Choroid plexus epithelial cell (primary cell): ENCODE results near the gene MUCL3.

Source experiments
- DNase-seq: peaks from one replicate; pipeline ENCODE4 v3.0.0-alpha.2; 2010; ENCODE audit warnings: low read depth
- H3K4me3 ChIP-seq: 2 replicates; pipeline ENCODE4 v1.5.1; 2011; ENCODE audit warnings: low read depth, mild to moderate bottlenecking, control low read depth, low read length, moderate library complexity
- TF ChIP-seq, protein P1 (sequence below): conservative IDR thresholded peaks from 2 replicates; pipeline ENCODE4 v1.5.1; 2011; ENCODE audit warnings: low read depth, mild to moderate bottlenecking, control low read depth, inconsistent platforms, low read length, moderate library complexity

The MUCL3 gene

DNA sequence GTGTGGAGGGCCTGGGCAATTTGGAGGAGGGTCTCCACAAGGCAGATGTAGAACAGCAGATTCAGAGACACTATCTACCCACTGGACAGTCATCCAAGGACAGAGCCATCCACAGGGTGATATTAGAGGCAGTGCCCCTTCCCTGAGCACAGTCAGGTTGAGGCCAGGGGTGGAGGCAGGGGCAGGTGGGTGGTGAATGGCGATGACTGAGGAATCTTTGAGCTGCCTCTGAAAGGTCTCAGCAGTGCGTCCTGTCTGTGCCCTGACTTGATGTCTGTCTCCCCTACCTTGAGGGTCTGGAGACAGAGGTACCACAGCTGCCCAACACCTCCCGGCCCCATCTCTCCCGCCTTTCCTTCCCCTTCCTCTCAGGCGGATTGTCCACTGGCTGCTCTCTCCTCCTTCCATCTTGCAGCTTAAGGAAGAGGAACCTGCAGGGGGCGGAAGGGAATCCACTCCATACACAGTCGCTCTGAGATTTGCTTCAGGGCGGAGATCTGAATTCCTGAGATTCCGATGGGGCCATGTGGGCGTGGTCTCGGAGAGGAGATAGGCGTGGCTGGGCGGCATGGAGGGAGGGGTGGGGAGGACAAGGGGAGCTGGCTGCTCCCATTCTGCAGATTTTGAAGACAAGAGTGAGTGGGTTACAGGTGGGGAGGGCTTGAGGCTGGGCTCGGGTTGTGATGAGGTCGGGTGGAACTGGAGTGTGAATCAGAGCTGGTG, 1.7 kb downstream of the MUCL3 start:
- peak; percentile 92 for DNase-seq
- TF ChIP-seq, protein P1, sequence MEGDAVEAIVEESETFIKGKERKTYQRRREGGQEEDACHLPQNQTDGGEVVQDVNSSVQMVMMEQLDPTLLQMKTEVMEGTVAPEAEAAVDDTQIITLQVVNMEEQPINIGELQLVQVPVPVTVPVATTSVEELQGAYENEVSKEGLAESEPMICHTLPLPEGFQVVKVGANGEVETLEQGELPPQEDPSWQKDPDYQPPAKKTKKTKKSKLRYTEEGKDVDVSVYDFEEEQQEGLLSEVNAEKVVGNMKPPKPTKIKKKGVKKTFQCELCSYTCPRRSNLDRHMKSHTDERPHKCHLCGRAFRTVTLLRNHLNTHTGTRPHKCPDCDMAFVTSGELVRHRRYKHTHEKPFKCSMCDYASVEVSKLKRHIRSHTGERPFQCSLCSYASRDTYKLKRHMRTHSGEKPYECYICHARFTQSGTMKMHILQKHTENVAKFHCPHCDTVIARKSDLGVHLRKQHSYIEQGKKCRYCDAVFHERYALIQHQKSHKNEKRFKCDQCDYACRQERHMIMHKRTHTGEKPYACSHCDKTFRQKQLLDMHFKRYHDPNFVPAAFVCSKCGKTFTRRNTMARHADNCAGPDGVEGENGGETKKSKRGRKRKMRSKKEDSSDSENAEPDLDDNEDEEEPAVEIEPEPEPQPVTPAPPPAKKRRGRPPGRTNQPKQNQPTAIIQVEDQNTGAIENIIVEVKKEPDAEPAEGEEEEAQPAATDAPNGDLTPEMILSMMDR, result peak; percentile 88
- H3K4me3 ChIP-seq, result no peak overlapping the region

DNA sequence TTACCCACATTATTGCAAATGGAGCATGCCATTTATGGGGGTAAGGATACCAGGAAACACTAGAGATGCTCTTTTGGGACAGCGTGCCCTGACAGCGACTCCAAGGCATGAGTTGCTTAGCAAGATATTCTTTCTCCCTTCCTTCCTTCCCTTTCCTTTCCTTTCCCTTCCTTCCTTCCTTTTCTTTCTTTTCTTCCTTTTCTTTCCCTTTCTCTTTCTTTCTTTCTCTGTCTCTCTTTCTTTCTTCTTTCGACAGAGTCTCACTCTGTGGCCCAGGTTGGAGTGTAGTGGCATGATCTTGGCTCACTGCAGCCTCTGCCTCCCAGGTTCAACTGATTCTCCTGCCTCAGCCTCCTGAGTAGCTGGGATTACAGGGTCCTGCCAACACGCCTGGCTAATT, 3.3 kb downstream of the MUCL3 start:
- TF ChIP-seq, protein P1, result no peak

DNA sequence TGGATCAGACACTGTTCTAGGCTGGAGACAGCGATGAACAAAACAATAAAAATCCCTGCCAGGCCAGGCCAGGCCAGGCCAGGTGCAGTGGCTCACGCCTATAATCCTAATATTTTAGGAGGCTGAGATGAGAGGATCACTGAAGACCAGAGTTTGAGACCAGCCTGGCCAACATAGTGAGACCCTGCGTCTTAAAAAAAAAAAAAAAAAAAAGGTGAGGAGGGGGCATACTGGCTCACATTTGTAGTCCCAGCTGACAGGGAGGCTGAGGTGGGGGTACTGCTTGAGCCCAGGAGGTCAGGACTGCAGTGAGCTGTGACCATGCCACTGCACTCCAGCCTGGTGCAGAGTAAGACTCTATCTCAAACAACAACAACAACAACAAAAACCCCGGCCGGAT, 4.5 kb downstream of the MUCL3 start:
- DNase-seq, result no peak
- no peak overlapping the region for H3K4me3 ChIP-seq
- TF ChIP-seq, protein P1, result no peak

More for the DNA sequence above, 3.3 kb downstream of the MUCL3 start:
- no peak overlapping the region for H3K4me3 ChIP-seq
- DNase-seq, result no peak

DNA sequence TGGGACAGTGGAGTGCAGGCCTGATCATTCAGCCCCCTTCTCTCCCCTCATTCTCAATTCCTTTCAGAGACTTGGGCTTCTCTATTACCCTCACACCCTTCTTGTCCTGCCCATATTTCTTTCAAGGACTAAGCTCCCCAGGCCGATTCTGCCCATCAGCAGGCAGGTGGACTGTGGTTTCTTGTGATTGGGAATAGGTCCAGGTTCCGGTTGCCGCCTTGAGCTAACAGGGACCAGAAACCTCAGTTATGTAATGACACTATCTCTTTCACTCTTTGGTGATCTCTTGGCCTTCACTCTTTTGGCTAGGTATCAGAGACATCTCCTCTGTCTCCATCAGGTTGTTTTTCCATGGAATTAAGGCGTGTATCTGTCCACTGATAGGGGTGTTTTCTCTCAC, 6.5 kb downstream of the MUCL3 start:
- DNase-seq, result no peak
- TF ChIP-seq, protein P1, result no peak
- H3K4me3 ChIP-seq, result no peak overlapping the region

DNA sequence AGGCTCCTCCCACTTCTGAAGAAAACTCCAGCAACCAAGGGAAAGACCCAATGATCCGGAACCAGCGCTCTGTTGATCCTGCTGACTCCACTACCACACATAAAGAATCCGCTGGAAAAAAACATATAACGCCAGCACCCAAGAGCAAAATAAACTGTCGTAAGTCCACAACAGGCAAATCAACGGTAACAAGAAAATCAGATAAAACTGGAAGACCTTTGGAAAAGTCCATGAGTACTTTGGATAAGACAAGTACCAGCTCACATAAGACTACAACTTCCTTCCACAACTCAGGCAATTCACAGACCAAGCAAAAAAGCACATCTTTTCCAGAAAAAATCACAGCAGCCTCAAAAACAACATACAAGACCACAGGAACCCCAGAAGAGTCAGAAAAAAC, 8.0 kb downstream of the MUCL3 start:
- TF ChIP-seq, protein P1, result no peak
- no peak overlapping the region for H3K4me3 ChIP-seq
- no peak for DNase-seq

DNA sequence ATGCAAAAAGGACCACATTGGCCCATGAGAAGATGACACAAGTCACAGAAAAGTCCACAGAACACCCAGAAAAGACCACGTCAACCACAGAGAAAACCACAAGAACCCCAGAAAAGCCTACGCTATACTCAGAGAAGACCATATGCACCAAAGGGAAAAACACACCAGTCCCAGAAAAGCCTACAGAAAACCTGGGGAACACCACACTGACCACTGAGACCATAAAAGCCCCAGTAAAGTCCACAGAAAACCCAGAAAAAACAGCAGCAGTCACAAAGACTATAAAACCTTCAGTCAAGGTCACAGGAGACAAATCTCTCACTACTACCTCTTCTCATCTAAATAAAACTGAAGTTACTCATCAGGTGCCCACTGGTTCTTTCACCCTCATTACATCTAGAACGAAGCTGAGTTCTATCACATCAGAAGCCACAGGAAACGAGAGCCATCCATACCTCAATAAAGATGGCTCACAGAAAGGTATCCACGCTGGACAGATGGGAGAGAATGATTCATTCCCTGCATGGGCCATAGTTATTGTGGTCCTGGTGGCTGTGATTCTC, 11.2 kb downstream of the MUCL3 start:
- TF ChIP-seq, protein P1, result no peak
- no peak overlapping the region for H3K4me3 ChIP-seq
- DNase-seq, result no peak
